Stimulated activated CD8-positive, alpha-beta memory T cell treated with anti-CD3 and anti-CD28 coated beads, Interleukin-15, amount 100 ng/mL, for 4 hours (primary cell): Measurements from ENCODE around the gene TKTL1.
"Not testable (repeated sequence)": the region's sequence is repeated elsewhere in the genome, so short reads cannot be mapped to it uniquely, and the experiment has no call there.

Source experiments
- DNase-seq, 2 donors: peaks; one replicate each; pipeline ENCODE4 v3.0.0-alpha.2; 2020; ENCODE audit warnings: low read depth in 2 of 2

TKTL1 gene

GRCh38 chrX:154309041-154309775, 13.6 kb downstream of the TKTL1 start:
- no peak for DNase-seq

GRCh38 chrX:154310616-154311536, 15.3 kb downstream of the TKTL1 start:
- no peak for DNase-seq

- no peak for DNase-seq
Measured at GRCh38 chrX:154312116-154312515, 16.5 kb downstream of the TKTL1 start.

GRCh38 chrX:154313147-154313546, 17.6 kb downstream of the TKTL1 start:
- no peak for DNase-seq

- no peak for DNase-seq
Measured at GRCh38 chrX:154315416-154315815, 19.8 kb downstream of the TKTL1 start.

- DNase-seq, result no peak
Measured at GRCh38 chrX:154317391-154317995, 21.9 kb downstream of the TKTL1 start.

- DNase-seq, result no peak
Measured at GRCh38 chrX:154320406-154320805, 24.8 kb downstream of the TKTL1 start.

GRCh38 chrX:154321152-154321551, 25.6 kb downstream of the TKTL1 start:
- no peak for DNase-seq

- no peak for DNase-seq
Measured at GRCh38 chrX:154321594-154321993, 26.0 kb downstream of the TKTL1 start.

- DNase-seq, result no peak
Measured at GRCh38 chrX:154322890-154323289, 27.3 kb downstream of the TKTL1 start.

GRCh38 chrX:154323537-154323936, 27.9 kb downstream of the TKTL1 start:
- no peak for DNase-seq

- DNase-seq, result no peak
Measured at GRCh38 chrX:154325541-154325940, 29.9 kb downstream of the TKTL1 start.

- DNase-seq, result no peak
Measured at GRCh38 chrX:154327038-154327820, 31.6 kb downstream of the TKTL1 start.

- no peak for DNase-seq
Measured at GRCh38 chrX:154328646-154329045, 33.1 kb downstream of the TKTL1 start.

- DNase-seq, result no peak
Measured at GRCh38 chrX:154329294-154329693, 33.7 kb downstream of the TKTL1 start.

GRCh38 chrX:154332561-154332960, 37.0 kb downstream of the TKTL1 start:
- DNase-seq, result no peak

GRCh38 chrX:154333116-154333515, 37.5 kb downstream of the TKTL1 start:
- DNase-seq, result no peak

GRCh38 chrX:154333837-154334271, 38.3 kb downstream of the TKTL1 start:
- DNase-seq, result no peak

GRCh38 chrX:154334496-154334895, 38.9 kb downstream of the TKTL1 start:
- no peak for DNase-seq

- DNase-seq, result not testable (repeated sequence)
Measured at GRCh38 chrX:154341399-154342298, 46.1 kb downstream of the TKTL1 start.

GRCh38 chrX:154343063-154343462, 47.5 kb downstream of the TKTL1 start:
- DNase-seq, result not testable (repeated sequence)
